Lower leg skin (tissue), 4 donors: Measurements from ENCODE around the gene PALM3. TPM values are rescaled to one million over a fixed set of nuclear protein-coding genes. Genes with fewer than 3 reads are reported as not detected.

Source experiments
- DNase-seq, 2 donors: peaks; one replicate each; pipeline ENCODE4 v3.0.0-alpha.2; 2019; ENCODE audit warnings: low spot score in 2 of 2
- H3K4me3 ChIP-seq: fragments of 200-600 bp; sonication (generic); 2 replicates; pipeline ENCODE4 v1.5.1; 2017; ENCODE audit warnings: mild to moderate bottlenecking, low read depth; ENCODE audit not compliant: poor library complexity, severe bottlenecking
- CTCF ChIP-seq, 3 donors: fragments of 450-650 bp; IDR thresholded peaks; one replicate each; pipeline ENCODE4 v1.5.1; 2016; ENCODE audit warnings: antibody characterized with exemption in 3 of 3, mild to moderate bottlenecking in 3 of 3, moderate library complexity in 2 of 3
- POLR2A ChIP-seq, 2 donors: fragments of 450-650 bp; IDR thresholded peaks; one replicate each; pipeline ENCODE4 v1.6.1; 2016 to 2017; ENCODE audit warnings: antibody characterized with exemption in 2 of 2, mild to moderate bottlenecking in 1 of 2, moderate library complexity in 1 of 2
- WGBS, 2 donors: methylation state at CpG; one replicate each; pipeline ENCODE4 v1.1.5; 2018; 5-methylcytosine and 5-hydroxymethylcytosine counted together
- intact Hi-C: fragments of 100-400 bp; cut with DNase I; formaldehyde crosslinking; loops from one replicate; pipeline ENCODE4 v1.15.0; 2023; ENCODE audit warnings: low total_unique reads
- total RNA-seq, 4 donors: library from RNA; depleted of rRNA; stranded (reverse); fragments of >200 nt; gene quantifications; one replicate each; pipeline ENCODE4 v1.1.0, GENCODE V29; 2016

Gene PALM3
- total RNA-seq, 4 donors from 2014 or later: 0.10 TPM; not detected in 3

GRCh38 chr19:14105680-14106079 is 43.8 kb upstream of the PALM3 start:
- intact Hi-C loops: no loop called here
- no peak overlapping the region for H3K4me3 ChIP-seq
- 88 to 96% methylated on average over 8 of the region's 8 CpGs for WGBS, 2 donors
- TF ChIP-seq POLR2A (IDR thresholded peaks at IDR 0.05) (no peak), CTCF (IDR thresholded peaks at IDR 0.05) (no peak)
- DNase-seq: no peak

GRCh38 chr19:14103310-14103709 is 41.4 kb upstream of the PALM3 start:
- intact Hi-C loops: no loop called here
- H3K4me3 ChIP-seq: no peak overlapping the region
- DNase-seq: no peak
- 91 to 100% methylated on average over 1 of the region's 1 CpG for WGBS, 2 donors
- no peak for TF ChIP-seq CTCF (IDR thresholded peaks at IDR 0.05)
- no peak for TF ChIP-seq POLR2A (IDR thresholded peaks at IDR 0.05)

GRCh38 chr19:14102756-14103155 is 40.9 kb upstream of the PALM3 start:
- WGBS, 2 donors: 90 to 93% methylated on average over 10 of the region's 10 CpGs
- no peak for TF ChIP-seq CTCF (IDR thresholded peaks at IDR 0.05)
- DNase-seq: no peak
- intact Hi-C loops: no loop called here
- no peak overlapping the region for H3K4me3 ChIP-seq

- intact Hi-C loops: no loop called here
- DNase-seq: no peak
- no peak for TF ChIP-seq POLR2A (IDR thresholded peaks at IDR 0.05)
- no peak for TF ChIP-seq CTCF (IDR thresholded peaks at IDR 0.05)
- WGBS, 2 donors: 65 to 74% methylated on average over 11 of the region's 11 CpGs
- H3K4me3 ChIP-seq: no peak overlapping the region
Observed at GRCh38 chr19:14102102-14102696, 40.3 kb upstream of the PALM3 start.

- DNase-seq: no peak
- intact Hi-C loops: no loop called here
- no peak overlapping the region for H3K4me3 ChIP-seq
- TF ChIP-seq CTCF (IDR thresholded peaks at IDR 0.05) (no peak), POLR2A (IDR thresholded peaks at IDR 0.05) (no peak)
- 87 to 93% methylated on average over 5 to 6 of the region's 6 CpGs for WGBS, 2 donors
Observed at GRCh38 chr19:14101003-14101545, 39.2 kb upstream of the PALM3 start.
